GM13977 (cell line): ENCODE results near the gene P2RY2.

Source experiments
- DNase-seq: peaks from one replicate; pipeline ENCODE4 v3.0.0; 2012; ENCODE audit warnings: low spot score
- in situ Hi-C: fragments of 300-500 bp; cut with MboI; formaldehyde crosslinking; loops from one replicate; pipeline ENCODE4 v1.12.0; 2022; ENCODE audit warnings: low sequenced_read_pairs, low pct_unique_long_range_greater_than_20kb, mixed read lengths, inconsistent platforms; ENCODE audit not compliant: unreplicated experiment
- TF ChIP-seq, protein P1 (sequence below): IDR thresholded peaks from 2 replicates; pipeline ENCODE4 v1.5.1; 2012; ENCODE audit warnings: mild to moderate bottlenecking, control low read depth; ENCODE audit not compliant: insufficient read depth; ENCODE audit errors: extremely low read depth, missing control alignments

The P2RY2 gene

DNA sequence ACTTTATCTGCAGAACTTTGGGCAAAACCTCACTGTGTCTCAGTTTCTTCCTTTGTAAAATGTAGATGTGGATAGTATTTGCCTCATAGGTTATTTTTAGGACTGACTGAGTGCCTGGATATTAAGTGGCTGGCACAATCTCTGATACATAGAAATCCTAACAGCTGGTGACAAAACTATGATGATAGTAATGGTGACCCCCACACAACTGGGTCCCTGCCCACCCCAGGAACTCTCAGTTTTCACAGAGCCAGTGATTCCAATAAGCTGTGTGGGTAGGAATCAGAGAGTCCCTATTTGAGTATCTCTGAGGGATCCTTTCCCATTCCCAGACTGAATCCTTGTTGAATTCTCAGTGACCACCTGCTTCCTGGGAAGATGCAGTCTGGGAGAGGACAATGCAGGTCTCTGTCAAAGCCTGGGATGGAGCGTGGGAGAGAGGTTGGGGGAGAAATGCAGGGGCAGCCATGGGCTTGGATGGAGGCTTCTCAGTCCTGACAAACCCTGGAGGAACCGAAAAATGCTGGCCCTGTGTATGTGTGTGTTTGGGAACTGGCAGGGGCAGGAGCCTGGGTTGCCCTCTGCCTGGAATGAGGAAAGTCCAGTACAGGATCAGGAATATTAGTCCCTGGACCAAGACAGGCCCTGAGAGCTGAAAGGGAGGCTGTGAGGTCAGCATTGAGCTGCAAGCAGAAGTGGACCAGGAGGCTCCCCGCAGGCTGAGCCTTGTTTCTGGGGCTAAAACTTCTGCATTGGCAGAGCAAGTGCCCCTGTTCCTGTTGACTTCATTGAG is 48.0 kb downstream of the P2RY2 start:
- in situ Hi-C loops = no loop called here
- DNase-seq = no peak
- TF ChIP-seq, protein P1, sequence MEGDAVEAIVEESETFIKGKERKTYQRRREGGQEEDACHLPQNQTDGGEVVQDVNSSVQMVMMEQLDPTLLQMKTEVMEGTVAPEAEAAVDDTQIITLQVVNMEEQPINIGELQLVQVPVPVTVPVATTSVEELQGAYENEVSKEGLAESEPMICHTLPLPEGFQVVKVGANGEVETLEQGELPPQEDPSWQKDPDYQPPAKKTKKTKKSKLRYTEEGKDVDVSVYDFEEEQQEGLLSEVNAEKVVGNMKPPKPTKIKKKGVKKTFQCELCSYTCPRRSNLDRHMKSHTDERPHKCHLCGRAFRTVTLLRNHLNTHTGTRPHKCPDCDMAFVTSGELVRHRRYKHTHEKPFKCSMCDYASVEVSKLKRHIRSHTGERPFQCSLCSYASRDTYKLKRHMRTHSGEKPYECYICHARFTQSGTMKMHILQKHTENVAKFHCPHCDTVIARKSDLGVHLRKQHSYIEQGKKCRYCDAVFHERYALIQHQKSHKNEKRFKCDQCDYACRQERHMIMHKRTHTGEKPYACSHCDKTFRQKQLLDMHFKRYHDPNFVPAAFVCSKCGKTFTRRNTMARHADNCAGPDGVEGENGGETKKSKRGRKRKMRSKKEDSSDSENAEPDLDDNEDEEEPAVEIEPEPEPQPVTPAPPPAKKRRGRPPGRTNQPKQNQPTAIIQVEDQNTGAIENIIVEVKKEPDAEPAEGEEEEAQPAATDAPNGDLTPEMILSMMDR = no peak

- TF ChIP-seq, protein P1 = no peak
- in situ Hi-C loops = no loop called here
- no peak for DNase-seq
These were observed 48.6 kb downstream of the P2RY2 start for GRCh38 chr11:73266646-73267020.

DNA sequence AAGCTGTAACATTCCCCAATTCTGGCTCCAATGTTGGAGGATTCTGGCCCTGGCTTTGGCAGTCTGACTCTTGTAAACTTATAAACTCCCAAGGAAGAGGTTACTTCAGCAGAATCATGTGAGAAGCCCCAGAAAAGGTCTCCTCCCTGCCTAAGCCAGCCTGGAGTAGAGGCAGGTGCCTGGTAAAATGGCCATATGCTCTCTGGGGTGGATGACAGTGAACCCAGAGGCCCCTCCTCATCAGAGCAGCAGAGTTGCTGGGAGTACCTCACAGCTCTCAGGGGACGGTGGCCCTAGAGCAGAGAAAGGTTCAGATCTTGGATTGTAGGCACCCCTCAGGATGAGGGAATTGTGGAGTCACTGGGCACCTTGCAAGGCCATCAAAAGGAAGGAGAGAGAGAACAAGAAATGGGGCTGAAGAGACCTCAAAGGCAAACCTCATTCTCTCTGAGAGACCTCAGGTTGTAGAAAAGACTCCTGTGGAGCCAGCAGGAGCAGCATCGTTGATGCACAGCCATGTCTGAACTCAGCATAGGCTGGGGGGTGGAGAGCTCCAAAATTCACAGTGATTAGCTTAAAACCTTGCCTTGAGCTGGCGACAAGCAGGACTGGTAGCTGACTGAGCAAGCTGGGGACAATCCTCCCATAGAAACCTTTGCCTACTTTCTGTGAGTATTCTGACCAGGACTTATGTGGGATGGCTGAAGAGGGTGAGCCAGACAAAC is 49.2 kb downstream of the P2RY2 start:
- in situ Hi-C loops = no loop called here
- TF ChIP-seq, protein P1 = no peak
- no peak for DNase-seq

DNA sequence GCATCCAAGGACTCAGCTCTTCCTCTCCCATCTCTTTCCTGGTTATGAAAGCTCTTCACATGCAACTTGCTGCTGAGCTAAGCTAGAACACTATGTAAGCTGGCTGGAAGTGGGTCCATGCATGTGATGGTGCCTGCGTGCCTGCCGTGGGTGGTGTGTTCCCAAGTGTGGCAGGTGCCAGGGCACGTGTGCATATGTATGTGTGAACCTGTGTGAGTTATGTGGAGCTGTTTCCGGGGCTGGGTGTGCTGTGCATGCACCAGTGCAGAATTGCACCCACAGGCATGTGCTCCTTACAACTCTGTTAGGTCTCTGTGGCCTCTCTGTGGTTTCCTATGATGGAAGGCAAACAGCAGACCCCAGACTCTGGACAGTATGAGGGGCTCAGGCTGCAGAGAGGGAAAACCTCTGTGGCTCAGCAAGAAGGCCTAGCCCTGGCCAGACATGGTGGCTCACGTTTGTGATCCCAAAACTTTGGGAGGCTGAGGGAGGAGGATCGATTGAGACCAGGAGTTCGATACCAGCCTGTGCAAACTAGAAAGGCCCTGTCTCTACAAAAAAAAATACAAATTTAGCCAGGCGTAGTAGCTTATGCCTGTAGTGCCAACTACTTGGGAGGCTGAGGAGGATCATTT is 49.9 kb downstream of the P2RY2 start:
- no peak for DNase-seq
- in situ Hi-C loops = no loop called here
- TF ChIP-seq, protein P1 = no peak

DNA sequence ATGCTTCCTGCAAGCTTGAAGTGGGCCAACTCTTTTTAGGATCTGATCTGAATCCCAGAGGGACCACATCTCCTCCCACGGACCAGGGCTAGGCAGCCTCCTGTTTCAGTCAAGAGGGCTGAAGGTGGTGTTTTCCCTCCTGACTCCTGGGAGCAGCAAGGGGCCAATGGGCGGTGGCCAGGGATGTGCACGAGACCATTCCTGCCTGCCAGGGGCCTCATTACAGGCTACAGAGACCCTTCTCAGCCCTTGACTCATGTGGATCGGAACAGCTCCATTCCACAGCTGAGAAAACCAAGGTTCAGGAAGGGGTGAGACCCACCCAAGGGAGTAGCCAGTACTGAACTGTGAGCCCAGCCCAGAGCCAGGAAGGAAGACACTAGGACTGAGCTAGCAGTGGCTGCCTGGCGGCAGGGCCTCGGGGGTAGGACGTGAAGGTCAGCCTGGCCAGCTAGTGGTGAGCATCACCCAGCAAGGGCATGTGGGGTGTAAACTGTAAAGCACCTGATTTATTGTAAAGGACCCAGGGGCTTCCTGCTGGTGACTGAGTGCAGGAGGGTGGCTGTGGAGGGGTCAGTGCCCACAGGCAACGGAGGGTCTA is 50.7 kb downstream of the P2RY2 start:
- in situ Hi-C loops = no loop called here
- TF ChIP-seq, protein P1 = no peak
- no peak for DNase-seq

GRCh38 chr11:73269459-73270015 is 51.5 kb downstream of the P2RY2 start:
- TF ChIP-seq, protein P1 = no peak
- in situ Hi-C loops = no loop called here
- no peak for DNase-seq
